GM12892 (cell line): ENCODE data around the gene TSPAN4.

Source experiments
- DNase-seq: peaks from one replicate; pipeline ENCODE4 v3.0.0; 2011; ENCODE audit not compliant: insufficient read length
- FAIRE-seq: peaks from 2 replicates; lab custom pipeline; 2011; peaks lifted over from hg19 to GRCh38; lab: Jason Lieb, UNC
- POLR2A ChIP-seq: IDR thresholded peaks from 2 replicates; pipeline ENCODE4 v1.6.1; 2011; ENCODE audit warnings: low read depth, low read length, control low read depth
- POLR2AphosphoS5 ChIP-seq: IDR thresholded peaks from 2 replicates; pipeline ENCODE4 v1.6.1; 2011; ENCODE audit warnings: low read depth, low read length, control low read depth
- TAF1 ChIP-seq: IDR thresholded peaks from 2 replicates; pipeline ENCODE4 v1.6.1; 2011; ENCODE audit warnings: low read depth, mild to moderate bottlenecking, control low read depth, low read length, borderline replicate concordance

Gene TSPAN4

GRCh38 chr11:889687-890475, 47.2 kb downstream of the TSPAN4 start:
- DNase-seq (no peak), FAIRE-seq (no peak)
- TF ChIP-seq POLR2AphosphoS5 (no peak), TAF1 (no peak), POLR2A (no peak)

GRCh38 chr11:890794-891540, 48.3 kb downstream of the TSPAN4 start:
- TF ChIP-seq TAF1 = no peak
- no peak for DNase-seq
- FAIRE-seq = no peak

- FAIRE-seq (no peak), DNase-seq (no peak)
- TF ChIP-seq TAF1 = no peak
Measured at GRCh38 chr11:893008-893654, 50.5 kb downstream of the TSPAN4 start.

GRCh38 chr11:894575-895201, 52.0 kb downstream of the TSPAN4 start:
- DNase-seq (no peak), FAIRE-seq (no peak)
- TF ChIP-seq POLR2AphosphoS5 (no peak), POLR2A (no peak), TAF1 (no peak)

GRCh38 chr11:895331-896110, 52.9 kb downstream of the TSPAN4 start:
- FAIRE-seq (no peak), DNase-seq (no peak)
- TF ChIP-seq POLR2A (no peak), TAF1 (no peak), POLR2AphosphoS5 (no peak)

- DNase-seq (no peak), FAIRE-seq (no peak)
Measured at GRCh38 chr11:897253-898142, 54.8 kb downstream of the TSPAN4 start.

GRCh38 chr11:898143-898511, 55.5 kb downstream of the TSPAN4 start:
- DNase-seq (no peak), FAIRE-seq (no peak)
- TF ChIP-seq TAF1 (no peak), POLR2A (no peak), POLR2AphosphoS5 (no peak)

More at GRCh38 chr11:897253-898142, 54.8 kb downstream of the TSPAN4 start:
- TF ChIP-seq POLR2AphosphoS5 (no peak), TAF1 (no peak), POLR2A (no peak)

GRCh38 chr11:898540-899190, 56.0 kb downstream of the TSPAN4 start:
- TF ChIP-seq POLR2A (no peak), POLR2AphosphoS5 (no peak), TAF1 (no peak)
- no peak for FAIRE-seq
- no peak for DNase-seq

GRCh38 chr11:899724-900123, 57.1 kb downstream of the TSPAN4 start:
- no peak for DNase-seq
- FAIRE-seq = no peak
- TF ChIP-seq TAF1 (no peak), POLR2A (no peak), POLR2AphosphoS5 (no peak)
